Endothelial cell of umbilical vein (primary cell): ENCODE data around the gene ARPC3. TPM values are rescaled to one million over a fixed set of nuclear protein-coding genes. Genes with fewer than 3 reads are reported as not detected.

Experiments used
- BruUV-seq: library from RNA; stranded (reverse); fragments of 400-500 nt; replicated peaks from 2 replicates; lab custom pipeline; 2021; lab: Mats Ljungman, UMichigan
- CTCF ChIA-PET: fragments of 300-600, 350-600 bp; sonication (Branson Sonifier 250); formaldehyde crosslinking; loops from one replicate; lab custom pipeline; 2021; ENCODE audit warnings: antibody characterized with exemption, inconsistent platforms; lab: Charles Lee
- POLR2A ChIA-PET: fragments of 300-600, 350-600 bp; sonication (Branson Sonifier 250); formaldehyde crosslinking; loops from one replicate; lab custom pipeline; 2021; ENCODE audit warnings: antibody characterized with exemption, inconsistent platforms; lab: Charles Lee
- DNase-seq: peaks from one replicate; pipeline ENCODE4 v3.0.0-alpha.2; 2011; ENCODE audit warnings: low read depth, low spot score
- FAIRE-seq: peaks from 2 replicates; lab custom pipeline; 2011; peaks lifted over from hg19 to GRCh38; lab: Jason Lieb, UNC
- H2AFZ ChIP-seq: 2 replicates; pipeline ENCODE4 v1.6.0; 2012; ENCODE audit warnings: low read depth, low read length, control low read depth, inconsistent platforms
- H3K27ac ChIP-seq: 2 replicates; pipeline ENCODE4 v1.5.1; 2011; ENCODE audit warnings: low read depth, mild to moderate bottlenecking, control low read depth, low read length, moderate library complexity; ENCODE audit not compliant: insufficient read depth
- H3K27me3 ChIP-seq, 2 experiments: 2 replicates each; pipeline versions ENCODE4 v1.6.0 to v1.6.1; 2011; ENCODE audit warnings: low read length in 2 of 2, mixed read lengths in 1 of 2; ENCODE audit not compliant: control insufficient read depth in 2 of 2, insufficient read depth in 2 of 2
- H3K36me3 ChIP-seq, 2 experiments: 2 replicates in 1 of 2; 3 replicates in 1 of 2; pipeline ENCODE4 v1.5.1; 2011; ENCODE audit warnings: low read length in 2 of 2, mild to moderate bottlenecking in 1 of 2, moderate library complexity in 1 of 2; ENCODE audit not compliant: control insufficient read depth in 2 of 2, insufficient read depth in 2 of 2; ENCODE audit errors: extremely low read depth in 1 of 2
- H3K4me1 ChIP-seq: 3 replicates; pipeline ENCODE4 v1.5.1; 2011; ENCODE audit warnings: mild to moderate bottlenecking, low read length; ENCODE audit not compliant: control insufficient read depth, insufficient read depth; ENCODE audit errors: extremely low read depth
- H3K4me2 ChIP-seq: 2 replicates; pipeline ENCODE4 v1.6.1; 2011; ENCODE audit warnings: low read length, control low read depth, mixed read lengths; ENCODE audit not compliant: insufficient read depth
- H3K4me3 ChIP-seq, 3 experiments: fragments of 200-600 bp in 1 of 3; sonication (generic), shearing (Covaris generic) in 1 of 3; replicated peaks in 1 of 3; 2 replicates each; pipeline ENCODE4 v1.5.1; 2011 to 2016; ENCODE audit warnings: control low read depth in 3 of 3, low read length in 3 of 3, mild to moderate bottlenecking in 2 of 3, inconsistent platforms in 1 of 3, low read depth in 1 of 3, moderate library complexity in 1 of 3; ENCODE audit not compliant: insufficient read depth in 1 of 3
- H3K79me2 ChIP-seq: 2 replicates; pipeline ENCODE4 v1.6.0; 2012; ENCODE audit warnings: low read length, inconsistent platforms; ENCODE audit not compliant: control insufficient read depth, insufficient read depth
- H3K9ac ChIP-seq: replicated peaks from 2 replicates; pipeline ENCODE3; 2011; ENCODE audit warnings: low read length, control low read depth; ENCODE audit not compliant: insufficient read depth; ENCODE audit errors: extremely low read depth
- H3K9me1 ChIP-seq: replicated peaks from 3 replicates; pipeline ENCODE4 v1.6.0; 2011; ENCODE audit warnings: mild to moderate bottlenecking, low read length; ENCODE audit not compliant: control insufficient read depth, insufficient read depth; ENCODE audit errors: extremely low read depth
- H3K9me3 ChIP-seq: replicated peaks from 2 replicates; pipeline ENCODE4 v1.5.1; 2012; ENCODE audit warnings: low read length, inconsistent platforms; ENCODE audit not compliant: control insufficient read depth, insufficient read depth
- H4K20me1 ChIP-seq: replicated peaks from 2 replicates; pipeline ENCODE3; 2011; ENCODE audit warnings: mild to moderate bottlenecking, low read length; ENCODE audit not compliant: control insufficient read depth, insufficient read depth; ENCODE audit errors: extremely low read depth
- CTCF ChIP-seq, 2 donors: IDR thresholded peaks; 1 replicate in 1 of 2; 2 replicates in 1 of 2; pipeline ENCODE4 v1.5.1; 2011; ENCODE audit warnings: low read length in 2 of 2, mild to moderate bottlenecking in 2 of 2, moderate library complexity in 2 of 2, control low read depth in 1 of 2, inconsistent platforms in 1 of 2, low read depth in 1 of 2; ENCODE audit not compliant: insufficient read depth in 1 of 2; ENCODE audit errors: extremely low read depth in 1 of 2
- EZH2 ChIP-seq: IDR thresholded peaks from 2 replicates; pipeline ENCODE4 v1.6.1; 2012; ENCODE audit warnings: borderline replicate concordance, low read depth, mild to moderate bottlenecking, moderate library complexity, low read length, inconsistent platforms; ENCODE audit not compliant: severe bottlenecking
- FOS ChIP-seq: IDR thresholded peaks from 2 replicates; pipeline ENCODE4 v1.6.1; 2011; ENCODE audit warnings: mild to moderate bottlenecking, low read length, moderate library complexity, borderline replicate concordance; ENCODE audit not compliant: insufficient read depth
- GATA2 ChIP-seq: IDR thresholded peaks from 2 replicates; pipeline ENCODE4 v1.7.0; 2011; ENCODE audit warnings: low read depth, mild to moderate bottlenecking, moderate library complexity, mixed read lengths, low read length; ENCODE audit not compliant: insufficient read length, insufficient read depth
- JUN ChIP-seq: IDR thresholded peaks from 2 replicates; pipeline ENCODE4 v1.6.1; 2011; ENCODE audit warnings: borderline replicate concordance, low read depth; ENCODE audit not compliant: insufficient read length, insufficient read depth
- MYC ChIP-seq: IDR thresholded peaks from one replicate; pipeline ENCODE4 v1.6.1; 2011; ENCODE audit warnings: mild to moderate bottlenecking, low read depth, low read length
- POLR2AphosphoS5 ChIP-seq: IDR thresholded peaks from 2 replicates; pipeline ENCODE4 v1.6.1; 2012; ENCODE audit warnings: low read depth, mild to moderate bottlenecking, control low read depth, low read length, moderate library complexity; ENCODE audit not compliant: insufficient read depth
- dilution Hi-C: fragments of 300-500 bp; cut with MboI; formaldehyde crosslinking; loops from one replicate; pipeline ENCODE4 v1.15.0; 2019; ENCODE audit warnings: low sequenced_read_pairs; ENCODE audit not compliant: extremely low pct_ligation_motif_present
- intact Hi-C: fragments of 100-400 bp; cut with micrococcal nuclease; formaldehyde crosslinking; loops from one replicate; pipeline ENCODE4 v1.10.0; 2022
- polyA plus RNA-seq, 4 experiments: library from polyadenylated mRNA; depleted of rRNA in 3 of 4; stranded (reverse) in 3 of 4; unstranded in 1 of 4; fragments of >200 nt; gene quantifications; 2 replicates each; pipeline versions ENCODE4 v1.2.1 to v1.2.3, GENCODE V29; 2011 to 2012; ENCODE audit warnings: missing spikeins in 1 of 4
- total RNA-seq: library from RNA; stranded (reverse); gene quantifications from 2 replicates; pipeline ENCODE4 v1.2.3, GENCODE V29; 2021

The ARPC3 gene
- total and polyA plus RNA-seq, 2 donors (not counting 3 experiments of a cell fraction or from before 2014, with no cell fraction given) = 92.8 to 304 TPM

- ChIA-PET POLR2A (no interaction called here), CTCF (interaction anchor here (1.2 to 5.1 kb wide), 3 partner anchors 30 to 102 kb away, joined by 3 to 40 read pairs (median 13); partner anchors contain the start of genes ARPC3, FAM216A and GPN3)
- DNase-seq (no peak), FAIRE-seq (no peak)
- Histone ChIP-seq H2AFZ (no peak overlapping the region), H3K4me1 (peaks cover 13% of the 10 kb centered on the region), H3K36me3 (peaks cover 4 to 9% of the 10 kb centered on the region in 2 experiments), H4K20me1 (peaks cover 2% of the 10 kb centered on the region), H3K27ac (no peak overlapping the region), H3K4me2 (no peak overlapping the region), H3K27me3 (no peaks in the 10 kb centered on the region), H3K9ac (no peak overlapping the region), H3K9me3 (no peaks in the 10 kb centered on the region), H3K4me3 (no peak overlapping the region), H3K9me1 (no peaks in the 10 kb centered on the region), H3K79me2 (peaks cover 49% of the 10 kb centered on the region)
- no TSS peak for BruUV-seq
- no peak for TF ChIP-seq MYC
- TF ChIP-seq JUN = no peak
- TF ChIP-seq GATA2 = no peak
- TF ChIP-seq CTCF (IDR thresholded peaks at IDR 0.05; ENCODE audit: extremely low read depth in 1 of 2, insufficient read depth in 1 of 2, low read depth in 1 of 2, low read length in 2 of 2) = no peak
- TF ChIP-seq FOS = no peak
- no peak for TF ChIP-seq EZH2
- no peak for TF ChIP-seq POLR2AphosphoS5
- dilution Hi-C loops = no loop called here
- intact Hi-C loops = no loop called here
These were observed 49.0 kb upstream of the ARPC3 start for GRCh38 chr12:110498984-110499706.
